GM12865 (cell line): ENCODE results near the gene ONECUT1.

Experiments
- DNase-seq: peaks from one replicate; pipeline ENCODE4 v3.0.0; 2010; ENCODE audit warnings: low read depth
- H3K4me3 ChIP-seq: 2 replicates; pipeline ENCODE4 v1.5.1; 2011; ENCODE audit warnings: mild to moderate bottlenecking, low read depth, low read length, control low read depth
- CTCF ChIP-seq: IDR thresholded peaks from 2 replicates; pipeline ENCODE4 v1.5.1; 2011; ENCODE audit warnings: low read length, control low read depth, low read depth, inconsistent platforms; ENCODE audit not compliant: insufficient read depth; ENCODE audit errors: missing control alignments

The ONECUT1 gene

GRCh38 chr15:52784799-52785671 is 5.1 kb downstream of the ONECUT1 start:
- no peak overlapping the region for H3K4me3 ChIP-seq
- no peak for DNase-seq
- TF ChIP-seq CTCF = no peak

- TF ChIP-seq CTCF = peak; percentile 49
- DNase-seq = peak; percentile 31
- no peak overlapping the region for H3K4me3 ChIP-seq
Measured at GRCh38 chr15:52783929-52784798, 6.0 kb downstream of the ONECUT1 start.

GRCh38 chr15:52783191-52783829 is 6.8 kb downstream of the ONECUT1 start:
- no peak overlapping the region for H3K4me3 ChIP-seq
- no peak for DNase-seq
- no peak for TF ChIP-seq CTCF

- H3K4me3 ChIP-seq = no peak overlapping the region
- no peak for DNase-seq
- TF ChIP-seq CTCF = no peak
Measured at GRCh38 chr15:52782514-52782913, 7.6 kb downstream of the ONECUT1 start.

GRCh38 chr15:52780172-52780980 is 9.8 kb downstream of the ONECUT1 start:
- DNase-seq = peak; percentile 69
- H3K4me3 ChIP-seq = no peak overlapping the region; the same call in 1 of the 2 replicates
- peak; percentile 79 for TF ChIP-seq CTCF

GRCh38 chr15:52778457-52778856 is 11.7 kb downstream of the ONECUT1 start:
- no peak overlapping the region for H3K4me3 ChIP-seq
- DNase-seq = no peak
- TF ChIP-seq CTCF = no peak
